Smooth muscle cell (in vitro differentiated cells): Measurements from ENCODE around the gene ASIC1. TPM values are rescaled to one million over a fixed set of nuclear protein-coding genes. Genes with fewer than 3 reads are reported as not detected.

Experiments used
- DNase-seq: peaks from one replicate; lab custom pipeline; 2025; ENCODE audit not compliant: unreplicated experiment; lab: John Stamatoyannopoulos, UW
- H2AFZ ChIP-seq: fragments of 200-600 bp; sonication (generic); 2 replicates; pipeline ENCODE4 v1.6.0; 2016; ENCODE audit warnings: antibody characterized with exemption, low read depth, mild to moderate bottlenecking
- H3F3A ChIP-seq: fragments of 200-600 bp; sonication (generic); 2 replicates; pipeline ENCODE4 v1.6.0; 2017; ENCODE audit warnings: antibody characterized with exemption, low read depth
- H3K27ac ChIP-seq: fragments of 200-600 bp; sonication (generic); 2 replicates; pipeline ENCODE4 v1.5.1; 2016; ENCODE audit warnings: low read depth, mild to moderate bottlenecking
- H3K27me3 ChIP-seq: fragments of 200-600 bp; sonication (generic); 2 replicates; pipeline ENCODE4 v1.6.1; 2016; ENCODE audit warnings: low read depth, mild to moderate bottlenecking
- H3K36me3 ChIP-seq: fragments of 200-600 bp; sonication (generic); 2 replicates; pipeline ENCODE4 v1.5.1; 2016; ENCODE audit warnings: low read depth
- H3K4me1 ChIP-seq: fragments of 200-600 bp; sonication (generic); 2 replicates; pipeline ENCODE4 v1.5.1; 2016; ENCODE audit warnings: low read depth
- H3K4me2 ChIP-seq: fragments of 200-600 bp; sonication (generic); 2 replicates; pipeline ENCODE4 v1.6.0; 2016; ENCODE audit warnings: mild to moderate bottlenecking
- H3K4me3 ChIP-seq: fragments of 200-600 bp; sonication (generic); 2 replicates; pipeline ENCODE4 v1.5.1; 2016; ENCODE audit warnings: mild to moderate bottlenecking
- H3K79me2 ChIP-seq: fragments of 200-600 bp; sonication (generic); 2 replicates; pipeline ENCODE4 v1.6.0; 2016; ENCODE audit warnings: low read depth, mild to moderate bottlenecking
- H3K9ac ChIP-seq: fragments of 200-600 bp; sonication (generic); 2 replicates; pipeline ENCODE4 v1.6.0; 2016; ENCODE audit warnings: low read depth
- H3K9me3 ChIP-seq: fragments of 200-600 bp; sonication (generic); replicated peaks from 2 replicates; pipeline ENCODE4 v1.5.1; 2016; ENCODE audit warnings: low read depth
- H4K20me1 ChIP-seq: fragments of 200-600 bp; sonication (generic); 2 replicates; pipeline ENCODE4 v1.6.0; 2016; ENCODE audit warnings: low read depth
- WGBS: methylation state at CpG from one replicate; pipeline ENCODE4 v1.1.7; 2016; ENCODE audit warnings: low lambda C conversion rate; 5-methylcytosine and 5-hydroxymethylcytosine counted together
- polyA plus RNA-seq: library from polyadenylated mRNA; unstranded; fragments of >200 nt; fragmentation: Nextera tagmentation; extraction: Ambion mirVana; gene quantifications from 2 replicates; pipeline ENCODE4 v1.2.1, GENCODE V29; 2016
- total RNA-seq: library from RNA; depleted of rRNA; stranded (reverse); fragments of >200 nt; gene quantifications from 2 replicates; pipeline ENCODE4 v1.2.3, GENCODE V29; 2014
- TF ChIP-seq, protein P1 (sequence below): fragments of 200-600 bp; sonication (generic); IDR thresholded peaks from 2 replicates; pipeline ENCODE4 v1.5.1; 2017; ENCODE audit warnings: borderline replicate concordance, mild to moderate bottlenecking, antibody characterized with exemption; ENCODE audit not compliant: insufficient read depth, poor library complexity, severe bottlenecking

ASIC1 gene
- total and polyA plus RNA-seq, 2 experiments from 2014 or later, result 0.45 to 1.5 TPM

GRCh38 chr12:50050410-50051098, 6.8 kb upstream of the ASIC1 start:
- Histone ChIP-seq H2AFZ (peak overlapping the region; percentile 36), H3K4me3 (peak overlapping the region; percentile 44), H3K9me3 (no peaks in the 10 kb centered on the region), H3K36me3 (no peaks in the 10 kb centered on the region), H3K9ac (no peak overlapping the region), H3K27me3 (peaks cover 11% of the 10 kb centered on the region), H3K4me2 (peak overlapping the region; percentile 90), H3F3A (no peaks in the 10 kb centered on the region), H3K79me2 (no peaks in the 10 kb centered on the region), H3K4me1 (peaks cover 14% of the 10 kb centered on the region), H4K20me1 (no peaks in the 10 kb centered on the region), H3K27ac (no peak overlapping the region)
- WGBS, result 10% methylated on average over 23 of the region's 37 CpGs
- peak; percentile 39 for DNase-seq
- TF ChIP-seq, protein P1, sequence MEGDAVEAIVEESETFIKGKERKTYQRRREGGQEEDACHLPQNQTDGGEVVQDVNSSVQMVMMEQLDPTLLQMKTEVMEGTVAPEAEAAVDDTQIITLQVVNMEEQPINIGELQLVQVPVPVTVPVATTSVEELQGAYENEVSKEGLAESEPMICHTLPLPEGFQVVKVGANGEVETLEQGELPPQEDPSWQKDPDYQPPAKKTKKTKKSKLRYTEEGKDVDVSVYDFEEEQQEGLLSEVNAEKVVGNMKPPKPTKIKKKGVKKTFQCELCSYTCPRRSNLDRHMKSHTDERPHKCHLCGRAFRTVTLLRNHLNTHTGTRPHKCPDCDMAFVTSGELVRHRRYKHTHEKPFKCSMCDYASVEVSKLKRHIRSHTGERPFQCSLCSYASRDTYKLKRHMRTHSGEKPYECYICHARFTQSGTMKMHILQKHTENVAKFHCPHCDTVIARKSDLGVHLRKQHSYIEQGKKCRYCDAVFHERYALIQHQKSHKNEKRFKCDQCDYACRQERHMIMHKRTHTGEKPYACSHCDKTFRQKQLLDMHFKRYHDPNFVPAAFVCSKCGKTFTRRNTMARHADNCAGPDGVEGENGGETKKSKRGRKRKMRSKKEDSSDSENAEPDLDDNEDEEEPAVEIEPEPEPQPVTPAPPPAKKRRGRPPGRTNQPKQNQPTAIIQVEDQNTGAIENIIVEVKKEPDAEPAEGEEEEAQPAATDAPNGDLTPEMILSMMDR, result no peak

DNA sequence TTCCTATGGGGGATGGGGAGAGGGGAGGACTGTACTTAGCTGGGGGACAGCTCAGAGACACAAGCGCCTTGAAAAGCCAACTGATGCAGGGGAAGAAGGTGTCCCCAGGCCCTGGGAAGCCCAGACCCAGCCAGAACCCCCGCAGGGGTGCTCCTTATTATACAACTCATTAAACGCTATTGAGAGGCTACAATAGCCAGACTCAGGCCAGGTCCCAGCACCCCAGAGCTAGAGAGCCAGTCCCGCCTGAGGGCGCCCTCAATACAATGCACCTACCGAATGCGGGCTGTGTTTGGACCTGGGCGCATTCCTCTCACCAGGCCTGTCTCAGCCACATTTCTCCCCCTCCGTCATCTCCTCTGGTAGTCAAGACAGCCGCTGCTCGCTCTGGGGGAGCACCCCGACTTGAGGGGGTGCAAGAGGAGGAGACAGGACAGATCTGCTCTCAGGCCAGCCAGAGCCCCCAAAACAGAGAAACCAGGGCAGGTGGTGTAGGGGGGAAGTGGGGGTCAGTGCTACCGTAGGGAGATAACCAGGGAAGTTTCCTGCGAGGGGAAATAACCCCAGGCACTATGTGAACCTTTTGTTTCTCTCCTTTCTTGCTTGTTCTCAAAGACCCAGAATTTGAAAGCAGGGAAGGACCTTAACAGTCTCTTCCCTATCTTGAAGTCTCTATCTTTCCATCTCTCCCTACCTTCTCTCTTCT, 6.1 kb upstream of the ASIC1 start:
- TF ChIP-seq, protein P1, result no peak
- no peak overlapping the region for H3K27ac ChIP-seq
- H3K27me3 ChIP-seq, result peaks cover 14% of the 10 kb centered on the region
- no peaks in the 10 kb centered on the region for H3K9me3 ChIP-seq
- H3K4me1 ChIP-seq, result peaks cover 16% of the 10 kb centered on the region
- H3K9ac ChIP-seq, result no peak overlapping the region
- 35% methylated on average over 14 of the region's 14 CpGs for WGBS
- no peak overlapping the region for H2AFZ ChIP-seq
- H4K20me1 ChIP-seq, result no peaks in the 10 kb centered on the region
- H3K4me3 ChIP-seq, result no peak overlapping the region
- no peaks in the 10 kb centered on the region for H3K36me3 ChIP-seq
- no peak for DNase-seq
- no peaks in the 10 kb centered on the region for H3F3A ChIP-seq
- H3K4me2 ChIP-seq, result peak overlapping the region; percentile 90
- no peaks in the 10 kb centered on the region for H3K79me2 ChIP-seq

GRCh38 chr12:50052544-50052943, 4.9 kb upstream of the ASIC1 start:
- TF ChIP-seq, protein P1, result no peak
- Histone ChIP-seq H3K9me3 (no peaks in the 10 kb centered on the region), H2AFZ (no peak overlapping the region), H4K20me1 (no peaks in the 10 kb centered on the region), H3K79me2 (no peaks in the 10 kb centered on the region), H3K4me1 (peaks cover 24% of the 10 kb centered on the region), H3K27ac (no peak overlapping the region), H3K27me3 (peaks cover 24% of the 10 kb centered on the region), H3K36me3 (no peaks in the 10 kb centered on the region), H3K4me3 (no peak overlapping the region), H3F3A (no peaks in the 10 kb centered on the region), H3K9ac (no peak overlapping the region), H3K4me2 (no peak overlapping the region)
- DNase-seq, result no peak
